ENCODE data around the gene LPCAT3.

- peak in 1 of 3 donors; percentile 27 for TF ChIP-seq POLR2AphosphoS5 (IDR thresholded peaks at IDR 0.05)
- TF ChIP-seq CTCF (IDR thresholded peaks at IDR 0.05), result no peak
- no peak for TF ChIP-seq POLR2A (IDR thresholded peaks at IDR 0.05)
- TF ChIP-seq EP300 (IDR thresholded peaks at IDR 0.05), result no peak
Measured at GRCh38 chr12:6943389-6943721, 74.9 kb downstream of the LPCAT3 start.

All from stomach (tissue), 4 donors.